GM13977 (cell line): ENCODE measurements around the gene MYOM1.
"Not testable (repeated sequence)": the region's sequence is repeated elsewhere in the genome, so short reads cannot be mapped to it uniquely, and the experiment has no call there.

Experiments
- DNase-seq: peaks from one replicate; pipeline ENCODE4 v3.0.0; 2012; ENCODE audit warnings: low spot score
- CTCF ChIP-seq: IDR thresholded peaks from 2 replicates; pipeline ENCODE4 v1.5.1; 2012; ENCODE audit warnings: mild to moderate bottlenecking, control low read depth; ENCODE audit not compliant: insufficient read depth; ENCODE audit errors: extremely low read depth, missing control alignments
- in situ Hi-C: fragments of 300-500 bp; cut with MboI; formaldehyde crosslinking; loops from one replicate; pipeline ENCODE4 v1.12.0; 2022; ENCODE audit warnings: low sequenced_read_pairs, low pct_unique_long_range_greater_than_20kb, mixed read lengths, inconsistent platforms; ENCODE audit not compliant: unreplicated experiment

The MYOM1 gene

GRCh38 chr18:3032721-3033120 is 187.0 kb downstream of the MYOM1 start:
- TF ChIP-seq CTCF: no peak
- in situ Hi-C loops: no loop called here

GRCh38 chr18:3029215-3029952 is 190.4 kb downstream of the MYOM1 start:
- in situ Hi-C loops: no loop called here
- no peak for DNase-seq
- no peak for TF ChIP-seq CTCF

More at GRCh38 chr18:3032721-3033120, 187.0 kb downstream of the MYOM1 start:
- DNase-seq: no peak

- DNase-seq, in situ Hi-C loops: not testable (repeated sequence)
Observed at GRCh38 chr18:3028115-3028514, 191.7 kb downstream of the MYOM1 start.

- no peak for TF ChIP-seq CTCF
- in situ Hi-C loops: no loop called here
- no peak for DNase-seq
Observed at GRCh38 chr18:3027370-3027891, 192.3 kb downstream of the MYOM1 start.

GRCh38 chr18:3025544-3025943 is 194.2 kb downstream of the MYOM1 start:
- DNase-seq: no peak
- no peak for TF ChIP-seq CTCF
- in situ Hi-C loops: no loop called here

- DNase-seq, in situ Hi-C loops: not testable (repeated sequence)
Observed at GRCh38 chr18:3023603-3024002, 196.2 kb downstream of the MYOM1 start.
